ENCODE results near the gene TBATA.

TBATA gene

DNA sequence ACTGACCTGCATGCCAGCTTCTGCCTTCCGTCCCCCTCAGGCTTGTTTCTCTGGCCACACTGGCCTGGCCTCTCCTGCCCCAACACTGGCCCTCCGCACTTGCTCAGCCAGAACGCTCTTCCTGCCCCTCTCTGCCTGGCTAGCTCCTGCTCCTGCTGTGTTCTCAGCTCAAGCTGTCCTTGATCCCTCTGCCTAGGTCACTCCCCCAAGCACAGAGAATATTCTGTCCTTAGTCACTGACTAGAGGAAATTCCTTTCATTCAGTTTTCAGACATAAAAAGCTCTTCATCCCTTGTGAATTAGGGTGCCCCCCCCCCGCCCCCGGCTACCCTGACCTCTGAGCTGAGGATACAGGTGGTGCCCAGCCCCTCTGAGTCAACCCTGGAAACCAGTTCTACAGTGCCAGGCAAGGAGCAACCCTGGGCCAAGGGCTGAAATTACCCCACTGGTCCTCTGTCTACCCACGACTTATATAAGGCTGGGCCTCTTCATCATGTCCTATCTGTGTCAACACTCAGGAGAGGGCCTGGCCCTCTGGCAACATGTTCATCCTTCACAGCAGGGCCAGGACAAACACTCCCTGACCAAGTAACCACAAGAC is 23.9 kb upstream of the TBATA start:
- DNase-seq = no peak

DNA sequence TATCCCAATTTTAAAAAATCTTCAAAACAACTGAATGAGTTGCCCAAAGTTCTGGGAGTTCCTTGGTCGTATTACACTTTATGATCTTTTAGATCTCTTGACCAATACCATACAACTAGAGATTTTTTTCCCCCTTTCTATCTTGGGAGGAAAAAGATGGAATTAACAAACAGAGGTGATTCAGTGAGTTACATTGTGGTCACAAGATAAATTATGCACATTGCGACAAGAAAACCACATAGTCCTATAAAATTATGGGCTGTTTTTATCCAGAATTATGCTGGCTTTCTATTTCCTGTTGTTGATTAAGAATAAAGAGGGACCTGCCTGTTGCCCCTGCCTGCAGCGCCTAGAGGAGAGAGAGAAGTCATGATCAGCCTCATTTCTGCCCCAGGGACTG is 22.4 kb upstream of the TBATA start:
- DNase-seq = no peak

- DNase-seq = no peak
Observed at GRCh38 chr10:70806841-70807240, 21.7 kb upstream of the TBATA start.

- DNase-seq = no peak
Observed at GRCh38 chr10:70805619-70806215, 20.5 kb upstream of the TBATA start.

- no peak for DNase-seq
Observed at GRCh38 chr10:70804421-70804808, 19.2 kb upstream of the TBATA start.

DNA sequence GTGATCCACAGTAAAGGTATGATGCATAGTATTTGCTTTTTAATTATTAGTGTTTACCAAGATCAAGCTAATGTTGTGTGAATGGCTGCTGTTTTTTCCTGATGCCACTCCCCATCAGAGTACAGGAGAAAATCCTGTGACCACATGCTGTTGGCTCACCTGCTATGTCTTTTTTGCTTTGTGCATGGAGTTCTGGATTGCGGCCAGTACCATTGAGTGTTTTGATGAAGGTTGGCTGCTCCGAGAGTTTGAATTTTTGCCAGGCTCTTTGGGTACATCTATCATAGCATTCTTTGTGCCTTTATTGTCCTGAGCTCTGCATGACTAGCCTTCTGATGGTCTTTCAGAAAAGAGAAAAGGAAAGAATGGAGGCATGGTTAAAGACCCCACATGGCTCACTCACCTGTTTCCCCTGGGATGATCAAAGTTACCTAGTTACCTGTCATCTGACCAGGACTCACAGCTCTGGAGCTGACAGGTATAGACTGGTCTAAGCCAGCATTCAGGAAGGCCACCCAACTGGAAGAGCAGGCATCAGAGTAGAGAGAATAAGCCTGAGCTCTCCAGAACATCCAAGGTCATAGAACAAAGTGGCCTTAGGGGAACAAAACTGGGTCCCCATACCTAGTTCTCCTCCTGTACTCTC is 18.7 kb upstream of the TBATA start:
- no peak for DNase-seq

- DNase-seq = no peak
Observed at GRCh38 chr10:70801854-70802253, 16.7 kb upstream of the TBATA start.

- no peak for DNase-seq
Observed at GRCh38 chr10:70799124-70799523, 13.9 kb upstream of the TBATA start.

DNA sequence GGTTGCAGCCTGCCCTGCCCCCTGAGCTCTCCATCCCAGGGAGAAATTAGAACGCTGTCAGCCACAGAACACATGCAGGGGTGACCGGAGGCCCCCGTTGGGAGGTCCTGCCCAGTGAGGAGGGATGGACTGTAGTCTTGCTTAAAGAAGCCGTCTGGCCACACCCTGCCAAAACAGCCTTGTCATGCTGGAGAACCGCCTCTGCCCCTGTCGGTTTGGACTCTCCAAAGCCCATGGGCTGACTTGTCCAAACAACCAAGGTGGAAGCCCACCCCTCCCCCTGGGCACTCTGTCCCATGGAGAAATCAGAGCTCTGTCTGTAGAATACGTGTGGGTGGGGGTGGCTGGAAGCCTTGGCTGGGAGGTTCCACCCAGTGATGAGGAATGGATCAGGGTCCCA is 12.7 kb upstream of the TBATA start:
- no peak for DNase-seq

DNA sequence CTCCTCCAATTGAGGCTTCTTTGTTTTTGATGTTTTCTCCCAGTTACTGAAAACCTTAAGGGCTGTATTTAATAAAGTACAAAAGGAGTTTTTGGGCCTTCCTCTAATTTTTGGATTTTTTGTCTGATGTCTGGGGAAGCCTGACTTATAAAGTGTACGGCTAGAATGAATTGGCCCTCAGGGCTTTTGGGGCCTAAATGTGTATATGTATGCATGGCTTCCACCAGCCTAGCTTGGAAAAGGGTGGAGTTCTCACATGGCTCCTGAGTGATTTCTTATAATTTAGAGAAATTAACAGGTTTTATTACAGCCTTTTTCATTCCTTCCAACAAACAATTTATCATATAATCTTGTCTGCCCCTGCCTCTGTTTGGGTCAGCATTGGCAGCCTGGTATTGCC is 10.4 kb upstream of the TBATA start:
- DNase-seq = no peak

DNA sequence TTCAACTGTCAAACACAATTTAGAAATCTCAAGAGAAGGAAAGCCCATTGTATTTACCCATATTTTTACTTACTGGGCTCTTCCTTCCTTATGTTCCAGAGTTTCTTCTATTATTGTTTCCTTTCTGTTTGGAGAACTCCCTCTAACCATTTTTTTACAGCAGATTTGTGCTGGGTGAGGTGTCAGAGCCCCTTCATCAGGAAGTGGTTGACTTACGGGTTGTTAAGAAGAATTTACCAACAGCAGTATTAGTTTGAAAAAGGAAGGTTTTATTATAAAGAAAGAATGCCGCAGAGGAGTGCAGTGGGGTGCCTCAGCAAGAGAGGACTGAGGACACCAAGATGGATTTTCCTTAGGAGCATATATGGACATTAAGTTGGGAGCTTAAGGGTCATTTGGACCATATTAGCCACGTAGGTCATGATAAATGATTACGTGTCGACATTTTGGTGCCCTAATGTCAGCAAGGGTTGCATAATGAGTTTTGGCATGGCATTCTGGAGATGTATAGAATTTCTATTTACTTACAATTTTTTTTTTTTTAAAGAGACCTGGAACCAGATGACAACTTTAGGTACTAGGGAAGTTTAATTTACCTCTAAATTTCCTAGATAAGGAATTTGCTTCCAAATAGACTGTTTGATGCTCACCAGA is 6.3 kb upstream of the TBATA start:
- no peak for DNase-seq

- DNase-seq = no peak
Observed at GRCh38 chr10:70786799-70787415, 1.7 kb upstream of the TBATA start.

DNA sequence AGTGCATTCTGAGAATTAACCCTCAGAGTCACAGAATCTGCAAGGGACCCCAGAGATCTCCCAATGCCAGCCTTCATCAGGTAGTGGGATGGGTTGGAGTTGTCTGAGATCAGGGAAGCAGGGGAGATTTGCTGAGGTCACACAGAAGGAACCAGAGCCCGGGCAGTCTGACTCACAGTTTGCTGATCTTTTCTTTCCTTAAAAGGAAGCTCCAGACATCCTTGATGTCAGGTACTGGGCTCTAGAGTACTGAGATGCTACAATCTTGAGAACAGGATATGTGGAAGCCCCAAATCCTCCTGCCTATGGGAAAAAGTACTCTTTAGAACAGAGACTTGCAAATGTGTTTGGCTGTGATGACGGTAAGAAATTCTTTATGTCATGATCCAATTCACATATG is 706 bp downstream of the TBATA start:
- DNase-seq = no peak

GRCh38 chr10:70784016-70784415 is 1.2 kb downstream of the TBATA start:
- DNase-seq = no peak

GRCh38 chr10:70782746-70783680 is 2.2 kb downstream of the TBATA start:
- DNase-seq = no peak

- DNase-seq = no peak
Observed at GRCh38 chr10:70782086-70782745, 3.0 kb downstream of the TBATA start.

DNA sequence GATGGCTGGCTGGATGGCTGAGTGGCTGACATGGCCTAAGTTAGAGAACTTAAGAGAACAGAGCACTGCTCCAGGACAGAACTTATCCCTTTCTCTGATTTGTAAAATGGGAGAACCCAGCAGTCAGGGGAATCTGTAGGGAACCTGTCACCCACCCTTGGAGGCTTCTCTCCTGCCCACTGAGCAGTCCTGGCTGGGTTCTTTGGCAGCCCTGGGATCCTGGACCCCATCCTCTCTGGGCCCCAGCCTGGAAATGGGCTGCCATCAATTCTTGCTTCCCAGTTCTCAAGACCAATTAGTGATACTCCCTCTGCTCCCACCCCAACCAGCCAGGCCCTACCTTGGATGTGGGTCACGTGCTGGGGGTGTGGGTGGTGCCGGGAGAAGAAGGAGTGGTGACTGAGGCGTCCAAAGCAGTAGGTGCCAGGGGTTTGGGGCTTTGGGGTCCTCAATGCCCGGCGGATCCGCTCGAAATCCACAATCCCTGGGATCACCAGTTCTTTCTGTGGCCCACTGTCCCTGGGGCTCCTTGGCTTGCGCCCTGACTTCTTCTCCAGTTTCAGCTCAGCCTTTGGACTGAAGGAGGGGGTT is 3.6 kb downstream of the TBATA start:
- DNase-seq = no peak

DNA sequence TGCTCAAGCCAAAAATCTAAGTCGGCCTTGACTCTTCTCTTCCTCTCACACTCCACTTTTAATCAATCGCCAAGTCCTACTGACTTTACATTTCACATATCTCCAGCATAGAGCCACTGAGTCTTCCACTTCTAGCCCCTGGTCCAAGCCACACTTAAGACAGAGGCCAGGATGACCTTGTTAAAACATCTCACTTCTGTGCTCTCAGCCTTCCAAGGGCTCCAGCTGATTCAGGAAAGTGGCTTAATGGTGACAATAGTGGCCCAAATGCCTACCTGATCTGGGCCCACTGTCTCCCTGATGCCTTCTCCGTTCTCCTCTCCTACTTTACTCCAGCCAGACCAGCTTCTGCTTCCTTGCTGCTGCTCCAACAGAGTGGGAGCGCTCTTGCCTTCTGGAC is 4.4 kb downstream of the TBATA start:
- no peak for DNase-seq

DNA sequence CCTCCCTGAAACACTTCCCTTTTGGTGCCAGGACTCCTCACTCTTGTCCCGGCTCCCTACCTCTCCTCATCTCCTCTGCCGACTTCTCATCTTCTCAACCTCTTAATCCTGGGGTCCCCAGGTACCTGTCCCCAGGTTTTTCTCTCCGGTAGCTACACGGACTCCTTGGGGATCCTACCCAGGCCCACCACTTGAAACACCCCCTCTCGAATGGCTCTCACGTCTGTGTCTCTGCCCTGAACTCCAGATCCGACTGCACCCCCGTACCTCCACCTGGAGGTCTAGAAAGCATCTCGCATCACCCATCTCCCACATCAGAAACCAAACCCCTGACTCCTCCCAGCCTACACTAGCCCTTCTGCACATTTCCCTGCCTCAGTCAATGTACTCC is 4.8 kb downstream of the TBATA start:
- no peak for DNase-seq

Data from hypothalamus (tissue), 51 donors.